ENCODE data around the gene CTSE.

- TF ChIP-seq, protein P1, sequence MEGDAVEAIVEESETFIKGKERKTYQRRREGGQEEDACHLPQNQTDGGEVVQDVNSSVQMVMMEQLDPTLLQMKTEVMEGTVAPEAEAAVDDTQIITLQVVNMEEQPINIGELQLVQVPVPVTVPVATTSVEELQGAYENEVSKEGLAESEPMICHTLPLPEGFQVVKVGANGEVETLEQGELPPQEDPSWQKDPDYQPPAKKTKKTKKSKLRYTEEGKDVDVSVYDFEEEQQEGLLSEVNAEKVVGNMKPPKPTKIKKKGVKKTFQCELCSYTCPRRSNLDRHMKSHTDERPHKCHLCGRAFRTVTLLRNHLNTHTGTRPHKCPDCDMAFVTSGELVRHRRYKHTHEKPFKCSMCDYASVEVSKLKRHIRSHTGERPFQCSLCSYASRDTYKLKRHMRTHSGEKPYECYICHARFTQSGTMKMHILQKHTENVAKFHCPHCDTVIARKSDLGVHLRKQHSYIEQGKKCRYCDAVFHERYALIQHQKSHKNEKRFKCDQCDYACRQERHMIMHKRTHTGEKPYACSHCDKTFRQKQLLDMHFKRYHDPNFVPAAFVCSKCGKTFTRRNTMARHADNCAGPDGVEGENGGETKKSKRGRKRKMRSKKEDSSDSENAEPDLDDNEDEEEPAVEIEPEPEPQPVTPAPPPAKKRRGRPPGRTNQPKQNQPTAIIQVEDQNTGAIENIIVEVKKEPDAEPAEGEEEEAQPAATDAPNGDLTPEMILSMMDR (conservative IDR thresholded peaks at IDR 0.05; ENCODE audit: low read depth in 2 of 2), result no peak
- TF ChIP-seq, protein P2, sequence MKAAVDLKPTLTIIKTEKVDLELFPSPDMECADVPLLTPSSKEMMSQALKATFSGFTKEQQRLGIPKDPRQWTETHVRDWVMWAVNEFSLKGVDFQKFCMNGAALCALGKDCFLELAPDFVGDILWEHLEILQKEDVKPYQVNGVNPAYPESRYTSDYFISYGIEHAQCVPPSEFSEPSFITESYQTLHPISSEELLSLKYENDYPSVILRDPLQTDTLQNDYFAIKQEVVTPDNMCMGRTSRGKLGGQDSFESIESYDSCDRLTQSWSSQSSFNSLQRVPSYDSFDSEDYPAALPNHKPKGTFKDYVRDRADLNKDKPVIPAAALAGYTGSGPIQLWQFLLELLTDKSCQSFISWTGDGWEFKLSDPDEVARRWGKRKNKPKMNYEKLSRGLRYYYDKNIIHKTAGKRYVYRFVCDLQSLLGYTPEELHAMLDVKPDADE (IDR thresholded peaks at IDR 0.05), result no peak
- no peak for TF ChIP-seq EZH2 (IDR thresholded peaks at IDR 0.05; ENCODE audit: low read depth, unreplicated experiment)
- no peak for TF ChIP-seq POLR2AphosphoS5 (IDR thresholded peaks at IDR 0.05; ENCODE audit: low read depth)
- TF ChIP-seq EZH2phosphoT487 (IDR thresholded peaks at IDR 0.05; ENCODE audit: unreplicated experiment), result no peak
- no peak for TF ChIP-seq ZNF114 (CRISPR knock-in tag; IDR thresholded peaks at IDR 0.05)
- TF ChIP-seq NANOG (IDR thresholded peaks at IDR 0.05; ENCODE audit: borderline replicate concordance), result no peak
- no peak for TF ChIP-seq JUNB (IDR thresholded peaks at IDR 0.05; ENCODE audit: unreplicated experiment)
Measured at GRCh38 chr1:206035027-206035426, 11.3 kb upstream of the CTSE start.
